A549 treated with CpdA at 1 μM for 4 hours (cell line): ENCODE results near the gene SLC16A11. TPM values are rescaled to one million over a fixed set of nuclear protein-coding genes. Genes with fewer than 3 reads are reported as not detected.

ENCODE experiments used
- total RNA-seq: library from RNA; stranded (reverse); fragments of 200-300 nt; extraction: Qiagen RNA extraction; gene quantifications from 5 replicates; pipeline ENCODE4 v1.2.3, GENCODE V29; 2022; ENCODE audit warnings: low read depth

SLC16A11 gene
- total RNA-seq = not detected in 5 replicates

GRCh38 chr17:7043497-7044198 lies at the start of gene SLC16A11:
SLC16A11 (minus strand) TSS chr17:7044092; CDS start chr17:7043513, 579 bp downstream.

GRCh38 chr17:7079581-7080455 lies 35.9 kb upstream of the SLC16A11 start, which contains the start of gene CLEC10A:
CLEC10A (minus strand) TSS chr17:7080251; CDS start chr17:7078812, 1,439 bp downstream.

GRCh38 chr17:7035591-7036368 lies 8.1 kb downstream of the SLC16A11 start, which contains the start of gene SLC16A13:
SLC16A13 (plus strand) TSS chr17:7036015; CDS start chr17:7036383, 368 bp downstream.

GRCh38 chr17:7022781-7023571 lies 20.9 kb downstream of the SLC16A11 start, which contains the start of gene BCL6B:
BCL6B (plus strand) TSS chr17:7023050; CDS start chr17:7023672, 622 bp downstream.

GRCh38 chr17:6995500-6996255 lies 48.2 kb downstream of the SLC16A11 start, which contains the start of gene ALOX12:
ALOX12 (plus strand) TSS chr17:6996049; CDS start chr17:6996118, 69 bp downstream.

Other genes with a start within 250 kb of the SLC16A11 start
- 0.07 to 0.08 TPM in 2 of 5 replicates, not detected in the others for gene TEKT1, start 212.4 kb downstream of the SLC16A11 start, total RNA-seq
- gene ALOX12, start 48.0 kb downstream of the SLC16A11 start, total RNA-seq = 0.02 TPM in 1 of 5 replicates, not detected in the others
- 462 to 521 TPM (median 474 TPM) in 5 replicates for gene RNASEK, start 31.5 kb downstream of the SLC16A11 start, total RNA-seq
- gene BCL6B, start 21.0 kb downstream of the SLC16A11 start, total RNA-seq = not detected in 5 replicates
- gene SLC16A13, start 8.1 kb downstream of the SLC16A11 start, total RNA-seq = 9.2 to 12.7 TPM (median 12.1 TPM) in 5 replicates
- gene CLEC10A, start 36.2 kb upstream of the SLC16A11 start, total RNA-seq = not detected in 5 replicates
- 0.24 TPM in 1 of 5 replicates, not detected in the others for gene ASGR2, start 70.7 kb upstream of the SLC16A11 start, total RNA-seq
- 0.82 to 1.2 TPM (median 1.0 TPM) in 5 replicates for gene ASGR1, start 135.3 kb upstream of the SLC16A11 start, total RNA-seq
- 7.9 to 9.6 TPM (median 8.9 TPM) in 5 replicates for gene DLG4, start 175.7 kb upstream of the SLC16A11 start, total RNA-seq
- 353 to 465 TPM (median 434 TPM) in 5 replicates for gene ACADVL, start 175.8 kb upstream of the SLC16A11 start, total RNA-seq
- 28.0 to 42.0 TPM (median 34.1 TPM) in 5 replicates for gene DVL2, start 190.4 kb upstream of the SLC16A11 start, total RNA-seq
- 83.9 to 111 TPM (median 93.1 TPM) in 5 replicates for gene PHF23, start 195.4 kb upstream of the SLC16A11 start, total RNA-seq
- gene GABARAP, start 198.4 kb upstream of the SLC16A11 start, total RNA-seq = 651 to 801 TPM (median 727 TPM) in 5 replicates
- 214 to 254 TPM (median 242 TPM) in 5 replicates for gene CTDNEP1, start 207.6 kb upstream of the SLC16A11 start, total RNA-seq
- gene ELP5, start 208.1 kb upstream of the SLC16A11 start, total RNA-seq = 117 to 137 TPM (median 127 TPM) in 5 replicates
- gene CLDN7, start 218.4 kb upstream of the SLC16A11 start, total RNA-seq = 0.54 to 0.90 TPM (median 0.62 TPM) in 5 replicates
- gene SLC2A4, start 237.6 kb upstream of the SLC16A11 start, total RNA-seq = 0.13 to 0.29 TPM (median 0.24 TPM) in 5 replicates